Measurements from ENCODE around the gene COTL1. TPM values are rescaled to one million over a fixed set of nuclear protein-coding genes. Genes with fewer than 3 reads are reported as not detected.

COTL1 gene
- total RNA-seq, 1 experiment from 2014 or later, result 85.8 TPM

DNA sequence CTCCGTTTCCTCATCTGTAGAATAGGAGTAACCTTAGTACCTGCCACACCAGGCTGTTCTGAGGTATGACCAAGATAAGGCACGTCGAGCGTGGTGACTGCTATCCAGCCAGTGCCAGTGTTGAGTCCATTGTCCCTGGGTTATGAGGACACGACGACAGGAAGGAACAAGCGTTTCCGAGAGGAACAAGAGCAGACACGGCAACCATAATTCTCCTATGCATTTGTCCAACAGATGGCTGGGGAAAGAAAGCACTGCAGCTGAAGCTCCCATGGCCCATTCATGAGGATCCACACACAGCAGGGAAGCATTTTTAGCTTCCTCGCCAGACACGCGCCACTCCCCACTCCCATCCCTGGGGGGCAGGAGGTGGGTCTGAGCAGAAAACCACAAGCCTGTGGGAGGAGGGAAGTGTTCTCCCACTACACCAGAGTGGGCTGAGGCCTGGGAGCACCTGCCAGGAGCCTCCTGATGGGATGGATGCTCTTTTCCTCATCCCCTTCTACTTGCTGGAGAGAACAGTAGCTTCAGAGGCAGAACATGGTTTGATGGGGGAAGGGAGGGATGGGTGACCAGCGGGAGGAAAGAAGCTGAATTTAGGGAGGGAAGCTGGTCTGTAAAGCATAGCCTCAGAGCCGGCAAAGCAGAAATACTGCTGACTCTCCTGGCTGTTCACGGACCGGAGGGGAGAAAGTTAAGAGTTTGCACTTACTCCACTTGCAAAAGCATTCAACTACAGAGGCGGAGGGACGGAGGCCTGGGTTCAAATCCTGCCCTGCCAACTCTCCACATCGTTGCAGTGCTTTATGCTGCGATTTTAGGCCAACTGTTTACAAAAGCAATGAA lies 2.7 kb downstream of the COTL1 start:
- no peak for DNase-seq (ENCODE audit: low read depth)

DNA sequence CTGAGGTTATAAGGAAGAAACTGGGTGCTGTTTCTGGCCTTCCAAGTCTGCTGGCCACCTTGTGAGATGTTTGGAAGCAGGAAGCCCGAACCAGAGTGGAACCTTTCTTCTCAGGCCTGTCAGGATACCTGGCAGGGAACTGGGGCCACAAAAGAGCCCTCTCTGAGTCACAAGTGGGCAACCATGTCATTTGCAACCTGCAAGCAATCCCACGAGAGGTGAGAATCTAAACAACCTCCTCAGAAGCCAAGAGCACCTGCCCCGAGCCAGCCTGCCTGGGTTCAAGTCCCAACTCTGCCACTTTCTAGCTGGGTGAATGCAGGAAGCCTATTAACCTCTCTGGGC lies 3.3 kb downstream of the COTL1 start:
- no peak for DNase-seq (ENCODE audit: low read depth)

DNA sequence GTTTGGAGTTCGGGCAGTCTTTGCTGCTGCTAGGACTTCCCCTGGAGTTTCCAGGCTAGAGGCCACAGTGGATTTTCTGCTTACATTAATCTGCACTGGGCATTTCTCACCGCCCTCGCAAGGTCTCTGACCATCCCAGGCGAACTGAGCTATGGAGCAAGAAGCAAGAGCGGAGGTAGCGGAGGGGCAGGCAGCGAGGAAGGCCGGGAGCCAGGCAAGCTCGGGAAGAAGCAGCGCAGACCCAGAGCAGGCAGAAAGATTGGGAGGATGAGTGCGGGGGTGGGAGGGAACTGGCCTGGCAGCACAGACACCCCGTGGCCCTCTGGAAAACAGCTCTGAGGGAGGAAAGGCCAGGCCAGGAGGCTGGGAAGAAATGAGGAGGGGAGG lies 3.8 kb downstream of the COTL1 start:
- no peak for DNase-seq (ENCODE audit: low read depth)

DNA sequence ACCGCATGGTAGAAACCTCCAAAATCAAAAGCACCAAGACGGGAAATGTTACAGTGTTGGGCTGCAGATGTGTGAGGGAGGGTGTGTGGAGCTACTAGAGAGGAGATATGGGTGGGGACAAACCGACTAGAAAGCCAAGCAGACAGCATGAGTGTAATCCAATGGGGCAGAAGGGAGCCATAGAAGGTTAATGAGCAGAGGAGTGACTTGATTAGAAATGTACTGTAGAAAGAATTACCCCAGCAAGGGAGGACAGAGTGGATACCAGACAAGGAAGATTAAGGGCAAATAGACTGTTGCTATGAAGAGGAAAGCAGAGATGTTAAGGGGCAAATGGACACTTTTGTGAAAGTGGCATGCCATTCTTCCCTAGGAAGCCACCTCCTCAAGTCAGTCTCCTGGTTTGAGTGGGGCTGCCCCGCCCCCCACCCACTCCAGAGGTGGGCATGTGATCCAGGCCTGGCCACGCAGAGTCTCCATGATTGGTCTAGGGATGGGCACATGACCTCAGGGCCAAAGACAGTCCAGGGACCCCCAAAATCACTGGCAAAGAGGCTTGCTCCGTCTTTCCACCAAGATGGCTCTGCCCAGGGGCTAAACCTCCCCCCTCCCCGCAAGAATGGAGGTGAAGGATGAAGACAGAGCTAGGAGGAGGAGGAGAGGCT lies 4.3 kb downstream of the COTL1 start:
- no peak for DNase-seq (ENCODE audit: low read depth)

DNA sequence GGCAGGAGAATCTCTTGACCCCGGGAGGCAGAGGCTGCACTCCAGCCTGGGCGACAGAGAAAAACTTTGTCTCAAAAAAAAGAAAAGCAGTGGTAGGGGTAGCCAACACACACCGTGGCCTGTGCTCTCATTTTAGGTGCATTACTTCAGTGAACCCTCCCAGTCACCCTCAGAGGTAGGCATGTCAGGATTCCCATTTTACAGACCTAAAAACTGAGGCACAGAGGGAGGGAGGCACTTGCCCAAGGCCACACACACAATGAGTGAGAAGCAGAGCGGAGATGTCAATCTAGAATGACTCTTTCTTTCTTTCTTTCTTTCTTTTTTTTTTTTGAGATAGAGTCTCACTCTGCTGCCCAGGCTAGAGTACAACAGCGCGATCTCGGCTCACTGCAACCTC lies 5.2 kb downstream of the COTL1 start:
- no peak for DNase-seq (ENCODE audit: low read depth)

DNA sequence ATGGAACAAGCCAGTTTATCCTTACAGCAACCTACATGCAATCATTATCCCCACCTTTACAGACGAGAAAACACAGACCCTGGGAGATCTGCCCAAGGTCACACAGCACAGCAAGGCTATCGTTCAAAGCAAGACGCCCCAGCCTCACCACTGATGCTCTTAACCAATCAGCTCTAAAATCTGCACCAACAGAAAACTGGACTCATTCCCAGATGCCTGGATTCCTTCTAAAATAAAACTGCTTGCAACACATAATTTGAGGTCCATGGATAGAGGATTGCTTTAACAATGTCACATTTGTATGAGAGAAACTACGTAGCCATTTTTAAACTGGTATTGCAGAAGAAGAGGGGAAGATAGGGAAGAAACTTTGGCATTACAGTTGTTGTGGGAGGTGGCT lies 6.8 kb downstream of the COTL1 start:
- DNase-seq (ENCODE audit: low read depth), result no peak

DNA sequence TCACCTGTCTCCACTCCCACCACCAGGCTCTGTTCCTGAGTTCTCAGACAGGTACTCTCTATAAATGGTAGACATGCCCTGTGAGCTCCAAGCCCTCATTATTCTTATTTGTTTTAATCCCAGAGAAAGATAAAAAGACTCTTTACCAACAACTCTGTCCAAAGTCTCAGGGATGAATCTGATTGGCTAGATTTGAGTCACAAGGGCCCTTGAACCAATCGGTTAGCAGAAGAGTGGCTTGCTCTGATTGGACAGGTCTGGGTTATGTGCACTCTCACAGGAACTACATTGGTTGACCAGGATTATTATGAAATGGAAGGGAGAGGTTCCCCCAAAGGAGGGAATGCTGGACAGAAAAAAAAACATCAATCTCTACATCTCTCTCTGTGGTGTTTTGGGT lies 7.5 kb downstream of the COTL1 start:
- DNase-seq (ENCODE audit: low read depth), result no peak

DNA sequence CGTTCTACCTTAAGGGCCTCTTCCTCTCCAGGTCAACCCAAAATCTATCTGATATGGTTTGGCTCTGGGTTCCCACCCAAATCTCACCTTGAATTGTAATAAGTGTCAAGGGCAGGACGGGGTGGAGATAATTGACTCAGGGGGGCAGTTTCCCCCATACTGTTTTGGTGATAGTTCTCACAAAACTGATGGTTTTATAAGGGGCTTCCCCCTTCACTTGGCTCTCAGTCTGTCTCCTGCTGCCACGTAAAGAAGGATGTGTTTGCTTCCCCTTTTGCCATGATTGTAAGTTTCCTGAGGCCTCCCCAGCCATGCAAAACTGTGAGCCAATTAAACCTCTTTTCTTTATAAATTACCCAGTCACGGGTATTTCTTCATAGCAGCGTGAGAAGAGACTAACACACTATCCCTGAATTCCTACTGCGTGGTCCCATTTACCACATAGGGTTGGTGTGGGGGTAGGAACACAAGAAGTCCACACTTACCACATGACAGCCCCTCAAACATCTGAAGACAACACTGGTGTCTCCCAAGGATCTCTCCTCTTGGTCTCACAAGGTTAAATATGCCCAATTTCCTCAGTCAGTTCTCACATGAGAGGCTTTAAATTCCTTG lies 8.2 kb downstream of the COTL1 start:
- DNase-seq (ENCODE audit: low read depth), result no peak

DNA sequence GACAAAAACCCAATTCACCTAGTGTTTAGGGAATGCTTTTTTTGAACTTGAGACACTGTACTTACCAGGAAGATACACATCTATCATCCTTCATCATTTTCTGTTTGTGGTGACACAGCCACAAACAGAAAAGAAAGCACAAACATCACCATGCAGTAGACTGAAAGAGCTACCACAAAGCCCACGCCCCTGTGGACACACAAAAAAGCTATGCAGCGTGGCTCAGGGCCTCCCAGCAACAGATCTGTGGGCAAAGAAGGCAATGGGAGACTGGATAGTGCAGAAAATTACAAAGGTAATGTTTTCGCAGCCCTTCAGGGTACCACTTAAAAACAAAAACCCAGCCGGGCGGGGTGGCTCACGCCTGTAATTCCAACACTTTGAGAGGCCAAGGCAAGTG lies 9.6 kb downstream of the COTL1 start:
- DNase-seq (ENCODE audit: low read depth), result no peak

DNA sequence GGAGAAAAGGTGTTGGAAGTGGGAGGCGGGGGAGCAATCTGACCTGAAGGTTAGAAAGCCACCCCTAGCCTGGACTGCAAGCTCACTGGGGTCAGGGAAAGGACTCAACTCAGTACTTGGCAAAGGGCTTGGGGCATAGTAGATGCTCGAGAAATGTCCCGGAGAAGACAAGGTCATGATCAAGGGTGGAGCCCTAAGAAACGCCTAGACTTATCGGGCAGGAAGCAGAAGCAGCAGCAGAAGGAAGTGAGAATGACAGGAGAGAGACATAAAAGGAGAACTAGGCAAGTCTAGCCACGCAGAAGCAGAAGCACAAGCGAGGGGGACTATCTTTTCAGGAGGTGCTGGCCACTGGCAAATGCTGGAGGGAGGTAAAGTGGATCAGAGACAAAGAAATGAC lies 10.2 kb downstream of the COTL1 start:
- no peak for DNase-seq (ENCODE audit: low read depth)

DNA sequence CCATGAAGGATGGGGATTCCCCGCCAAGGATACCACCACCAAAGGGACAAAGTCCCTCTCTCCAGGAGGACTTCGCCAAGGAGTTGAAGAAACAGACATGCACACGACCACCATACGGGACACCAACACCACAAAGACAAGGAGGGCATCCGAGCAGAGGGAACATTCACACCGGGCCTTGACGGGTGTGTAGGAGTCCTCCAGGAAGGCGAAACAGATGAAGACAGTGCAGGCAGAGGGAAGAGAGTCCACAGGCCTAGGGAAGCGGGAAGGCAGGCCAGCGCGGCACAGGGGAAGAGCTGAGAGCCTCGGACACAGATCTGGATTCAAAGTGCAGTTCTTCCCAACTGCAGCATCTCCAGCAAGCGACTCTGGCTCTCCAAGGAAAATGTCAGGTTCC lies 10.8 kb downstream of the COTL1 start:
- DNase-seq (ENCODE audit: low read depth), result no peak

DNA sequence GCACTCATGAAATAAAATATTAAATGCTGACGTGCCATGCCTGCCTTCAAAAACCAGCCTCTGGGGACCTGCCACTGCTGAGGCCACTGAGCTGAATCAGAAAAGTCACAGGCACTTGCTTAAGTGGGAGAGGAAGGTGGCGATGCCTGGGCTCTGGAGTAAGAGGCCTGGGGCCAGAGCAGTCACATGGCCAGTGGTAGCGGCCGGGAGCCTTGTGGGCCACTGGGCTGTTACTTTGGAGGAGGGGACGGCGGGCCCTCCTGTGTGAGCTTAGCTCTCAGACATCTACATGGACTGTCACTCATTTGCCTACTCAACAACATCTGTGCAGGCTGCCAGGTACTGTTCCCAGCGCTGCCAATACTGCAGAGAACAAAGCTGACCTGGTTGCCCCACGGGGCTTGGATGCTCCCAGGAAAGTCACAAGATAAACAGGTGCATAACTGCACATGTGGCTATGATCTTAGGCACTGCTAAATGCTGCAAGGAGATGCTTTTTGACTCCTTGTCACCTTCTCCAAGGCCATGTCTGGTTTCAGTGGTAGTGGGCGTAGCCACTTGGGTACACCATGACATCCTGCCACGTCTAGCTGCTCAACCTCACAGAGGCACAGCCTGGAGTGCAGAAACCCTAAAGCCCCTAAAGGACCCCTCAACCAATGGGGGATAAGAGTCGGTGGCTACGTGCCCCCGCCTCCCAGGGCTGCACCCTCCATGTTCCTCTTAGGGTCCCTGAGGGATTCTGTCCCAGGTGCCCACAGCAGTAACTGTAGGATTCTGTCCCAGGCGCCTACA lies 11.6 kb downstream of the COTL1 start:
- DNase-seq (ENCODE audit: low read depth), result no peak

DNA sequence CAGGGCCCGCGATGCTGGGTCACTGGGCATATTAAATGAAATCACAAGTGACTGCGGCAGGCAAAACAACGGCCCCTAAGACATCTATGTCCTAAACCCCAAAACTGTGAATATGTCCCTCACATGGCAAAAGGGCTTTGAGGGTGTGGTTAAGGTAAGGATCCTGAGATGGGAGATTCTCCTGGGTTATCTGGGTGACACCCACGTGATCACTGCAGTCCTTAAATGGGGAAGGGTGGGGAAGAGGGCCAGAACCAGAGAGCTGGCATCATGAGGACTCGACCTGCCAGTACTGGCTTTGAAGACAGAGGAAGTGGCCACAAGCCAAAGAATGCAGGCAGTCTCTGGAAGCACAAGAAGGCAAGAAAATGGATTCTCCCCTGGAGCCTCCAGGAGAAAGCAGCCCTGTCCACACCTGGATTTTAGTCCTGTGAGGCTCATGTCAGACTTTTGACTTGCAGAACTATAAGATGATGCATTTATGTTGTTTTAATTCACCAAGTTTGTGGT lies 12.5 kb downstream of the COTL1 start:
- no peak for DNase-seq (ENCODE audit: low read depth)

DNA sequence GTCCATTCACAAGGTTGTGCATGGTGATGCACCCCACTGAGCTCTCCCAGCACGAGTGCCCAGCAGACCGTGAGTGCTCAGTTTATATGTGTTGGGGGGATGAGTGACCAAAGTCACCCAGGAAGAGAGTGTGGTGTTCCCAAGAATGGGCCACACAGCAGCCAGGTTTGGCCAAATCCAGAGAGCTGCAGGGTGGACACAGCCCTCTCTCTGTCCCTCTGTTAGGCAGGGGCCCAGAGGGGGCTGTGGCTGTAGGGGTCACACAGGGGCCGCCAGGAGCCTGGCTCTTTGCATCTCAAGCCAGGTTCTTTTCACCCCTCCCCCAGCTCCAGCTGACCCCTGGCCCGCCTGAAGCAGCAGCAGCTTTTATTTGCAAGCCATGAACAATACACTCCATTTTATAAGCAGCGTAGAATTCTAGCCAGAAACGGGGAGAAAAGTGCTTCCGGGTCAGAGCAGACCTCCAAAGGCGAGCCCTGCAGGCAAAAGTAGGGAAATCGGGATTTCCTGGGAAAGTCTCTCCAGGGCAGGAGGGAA lies 13.3 kb downstream of the COTL1 start:
- DNase-seq (ENCODE audit: low read depth), result no peak

DNA sequence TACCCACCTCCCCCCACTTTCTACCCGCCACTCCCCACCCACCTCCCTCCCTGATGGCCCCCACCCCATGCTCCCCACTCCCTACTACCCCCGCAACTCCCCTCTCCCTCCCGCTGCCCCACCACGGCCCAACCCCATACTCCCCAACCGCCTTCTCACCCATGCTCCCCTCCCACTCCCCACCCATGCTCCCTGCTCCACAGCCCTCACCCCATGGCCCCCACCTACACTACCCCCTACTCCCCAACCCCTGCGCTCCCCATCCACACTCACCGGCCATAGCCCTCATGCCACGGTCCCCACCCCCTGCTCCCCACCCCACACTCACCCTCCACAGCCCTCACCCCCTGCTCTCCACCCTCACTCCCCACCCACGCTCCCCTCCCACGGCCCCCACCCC lies 13.9 kb downstream of the COTL1 start:
- DNase-seq (ENCODE audit: low read depth), result no peak

DNA sequence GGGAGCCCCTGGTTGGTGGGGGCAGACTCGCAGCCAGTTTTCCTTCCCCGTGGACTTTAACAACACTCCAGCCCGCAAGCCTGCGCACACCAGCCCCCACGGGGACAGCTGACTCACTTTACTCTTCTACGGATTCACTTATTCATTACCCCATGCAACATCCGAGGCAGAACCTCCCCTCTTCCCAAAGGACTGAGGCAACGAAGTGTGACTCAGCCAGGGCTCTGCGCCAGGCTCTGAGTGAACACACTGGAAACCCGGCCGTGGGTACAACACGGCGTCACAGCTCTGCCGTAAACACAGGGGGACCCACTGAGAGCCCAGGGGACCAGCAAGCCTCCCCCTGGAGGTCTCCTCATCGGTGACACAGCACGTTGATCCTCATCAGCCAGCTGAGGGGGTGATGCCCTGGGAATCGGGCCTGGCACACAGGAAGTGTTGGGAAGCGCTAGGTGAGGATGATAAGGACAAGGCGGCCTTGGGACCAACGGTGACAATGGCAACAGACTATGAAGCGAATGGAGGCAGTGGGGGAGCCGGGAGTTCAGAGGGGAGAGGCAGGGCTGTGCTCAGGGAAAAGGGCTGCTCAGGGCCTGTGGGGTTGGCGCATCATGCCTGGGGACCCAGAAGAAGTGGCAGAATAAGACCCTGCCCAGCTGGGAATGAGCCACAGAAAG lies 14.6 kb downstream of the COTL1 start:
- peak; percentile 96 for DNase-seq (ENCODE audit: low read depth)

DNA sequence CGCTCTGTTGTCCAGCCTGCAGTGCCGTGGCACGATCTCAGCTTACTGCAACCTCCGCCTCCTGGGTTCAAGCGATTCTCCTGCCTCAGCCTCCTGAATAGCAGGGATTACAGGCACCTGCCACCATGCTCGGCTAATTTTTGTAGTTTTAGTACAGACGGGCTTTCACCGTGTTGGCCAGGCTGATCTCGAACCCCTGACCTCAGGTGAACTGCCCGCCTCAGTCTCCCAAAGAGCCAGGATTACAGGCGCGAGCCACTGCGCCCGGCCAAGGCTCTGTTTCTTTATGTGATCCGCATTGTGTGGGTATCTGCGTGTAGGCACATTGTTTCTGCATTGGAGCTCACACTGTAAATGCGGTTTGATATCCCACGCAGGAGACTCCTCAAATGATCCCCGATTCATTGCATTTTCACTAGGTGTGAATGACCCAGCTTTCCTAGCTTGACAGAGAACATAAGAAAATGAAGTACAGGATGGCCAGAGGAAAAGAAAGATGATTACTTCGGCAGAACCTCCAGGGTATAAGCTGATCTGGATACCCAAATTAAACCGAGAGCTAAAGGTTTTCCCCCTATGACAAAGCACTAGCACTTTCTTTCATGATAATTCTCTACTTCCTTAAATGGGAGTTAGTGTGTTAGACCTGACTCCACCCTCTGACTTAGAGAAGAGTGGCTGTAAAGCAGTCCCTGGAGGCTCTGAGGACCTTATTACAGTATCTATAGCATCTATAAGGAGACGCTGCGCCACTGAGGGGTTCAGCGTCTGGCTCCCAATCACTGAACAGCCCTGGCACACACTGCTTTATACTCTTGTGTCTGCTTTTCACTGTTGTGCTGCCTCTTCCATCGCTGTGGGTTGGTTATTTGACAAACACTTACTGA lies 17.3 kb downstream of the COTL1 start:
- no peak for DNase-seq (ENCODE audit: low read depth)

DNA sequence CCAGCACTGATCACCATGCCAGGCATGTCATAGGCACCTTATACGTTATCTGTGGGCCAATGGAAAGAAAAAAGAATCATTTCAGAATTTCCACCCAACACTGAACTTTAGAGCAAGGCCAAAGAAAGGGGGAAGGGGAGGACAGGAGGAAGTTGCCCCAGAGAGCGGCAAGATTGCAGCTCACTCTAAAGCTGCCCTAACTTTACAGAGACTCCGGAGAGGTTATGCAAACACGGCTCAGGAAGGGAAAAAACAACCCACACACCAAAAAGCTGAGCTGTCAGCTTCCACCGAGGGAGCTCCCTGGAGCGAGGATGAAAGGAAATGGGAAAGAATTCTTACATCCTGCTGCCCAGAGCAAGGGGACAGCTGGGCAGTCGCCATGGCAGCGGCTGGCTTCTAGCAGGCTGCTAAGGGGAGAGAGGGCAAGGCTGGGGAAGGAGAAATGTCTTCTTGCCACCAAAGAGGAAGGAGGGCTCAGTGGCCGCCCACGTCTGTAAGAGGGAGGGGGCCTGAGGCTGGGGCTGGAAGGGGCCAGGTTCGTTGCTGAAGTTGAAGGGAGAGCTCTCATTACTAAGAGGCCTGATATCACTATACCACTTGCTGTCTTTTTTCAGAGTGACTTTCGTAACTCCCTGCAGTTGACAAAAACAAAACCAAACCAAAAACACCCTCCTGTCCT lies 18.2 kb downstream of the COTL1 start:
- DNase-seq (ENCODE audit: low read depth), result peak; percentile 86

DNA sequence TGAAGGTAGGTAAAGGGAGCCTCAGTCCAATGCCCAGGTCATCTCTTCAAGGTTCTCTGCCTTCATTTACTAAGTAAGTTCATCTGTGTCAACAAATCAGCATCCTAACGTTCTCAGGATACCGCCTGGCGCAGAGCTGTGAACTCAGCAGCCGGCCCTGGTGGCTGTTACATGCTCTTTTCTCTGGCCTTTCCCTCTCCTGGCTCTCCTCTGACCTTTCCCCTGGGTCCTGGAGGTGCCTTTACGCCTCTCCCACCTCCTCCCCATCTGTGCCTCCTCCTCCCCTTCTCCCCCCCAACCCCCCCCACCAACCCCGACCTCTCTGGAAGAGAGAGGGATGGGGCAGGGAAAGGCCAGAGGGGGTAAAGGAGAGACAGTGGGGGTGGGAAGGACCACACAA lies 19.5 kb downstream of the COTL1 start:
- no peak for DNase-seq (ENCODE audit: low read depth)
